ENCODE data around the gene ATP8B2. TPM values are rescaled to one million over a fixed set of nuclear protein-coding genes. Genes with fewer than 3 reads are reported as not detected.

ATP8B2 gene
- total RNA-seq, 1 experiment from 2014 or later, result 22.1 TPM

DNA sequence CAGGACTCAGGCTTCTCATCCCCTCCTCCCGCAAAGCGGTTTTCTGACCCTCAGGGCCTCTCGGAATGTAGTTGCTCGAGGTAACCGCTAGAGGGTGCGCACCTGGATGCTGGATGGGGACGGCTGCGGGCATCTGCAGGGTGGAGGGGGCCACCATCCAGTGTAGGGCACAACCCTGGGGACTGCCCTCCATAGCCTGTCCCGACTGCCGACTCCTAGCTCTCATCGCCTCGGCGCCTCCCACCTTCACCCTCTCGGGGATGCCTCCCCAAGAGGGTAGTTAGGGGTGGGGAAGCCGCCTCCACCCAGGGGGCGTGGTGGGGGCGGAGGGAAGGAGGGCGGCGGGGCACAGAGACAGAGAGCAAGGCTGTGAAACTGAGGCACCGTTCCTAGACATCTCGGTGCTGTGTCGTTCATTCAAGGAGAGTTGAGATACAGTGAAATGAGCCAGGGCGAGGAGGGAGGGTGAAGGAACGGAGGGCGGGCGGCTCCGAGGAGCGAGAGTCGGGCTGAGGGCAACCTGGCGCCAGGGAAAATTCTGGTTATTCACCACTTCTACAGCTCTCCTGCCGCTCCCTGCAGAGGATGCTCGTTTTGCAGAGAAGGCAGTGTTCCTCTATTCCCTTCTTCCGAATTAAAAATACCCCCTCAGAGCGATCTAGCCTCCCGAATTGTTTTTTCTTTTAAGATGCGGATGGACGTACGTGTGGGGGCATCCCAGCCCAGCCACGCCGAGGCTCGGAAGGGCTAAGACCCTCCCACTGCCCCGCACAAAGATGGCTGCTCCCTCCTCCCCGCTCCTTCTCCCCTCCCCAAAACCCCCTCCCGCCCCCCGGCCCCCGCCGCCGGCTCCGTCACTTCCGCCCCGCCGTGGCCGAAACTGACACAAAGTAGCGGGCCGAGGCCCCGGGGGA, at the start of gene ATP8B2 (continued):
- TF ChIP-seq CTCF (IDR thresholded peaks at IDR 0.05 in 2 of 3, conservative IDR thresholded peaks at IDR 0.05 in 1 of 3; ENCODE audit: borderline replicate concordance in 1 of 3, insufficient read depth in 1 of 3, low read depth in 2 of 3, low read length in 2 of 3) (peak; percentile 75 to 94 (median 93)), ZBTB33 (IDR thresholded peaks at IDR 0.05; ENCODE audit: extremely low read depth, insufficient replicate concordance, low read length) (no peak)
- TF ChIP-seq, protein P1, sequence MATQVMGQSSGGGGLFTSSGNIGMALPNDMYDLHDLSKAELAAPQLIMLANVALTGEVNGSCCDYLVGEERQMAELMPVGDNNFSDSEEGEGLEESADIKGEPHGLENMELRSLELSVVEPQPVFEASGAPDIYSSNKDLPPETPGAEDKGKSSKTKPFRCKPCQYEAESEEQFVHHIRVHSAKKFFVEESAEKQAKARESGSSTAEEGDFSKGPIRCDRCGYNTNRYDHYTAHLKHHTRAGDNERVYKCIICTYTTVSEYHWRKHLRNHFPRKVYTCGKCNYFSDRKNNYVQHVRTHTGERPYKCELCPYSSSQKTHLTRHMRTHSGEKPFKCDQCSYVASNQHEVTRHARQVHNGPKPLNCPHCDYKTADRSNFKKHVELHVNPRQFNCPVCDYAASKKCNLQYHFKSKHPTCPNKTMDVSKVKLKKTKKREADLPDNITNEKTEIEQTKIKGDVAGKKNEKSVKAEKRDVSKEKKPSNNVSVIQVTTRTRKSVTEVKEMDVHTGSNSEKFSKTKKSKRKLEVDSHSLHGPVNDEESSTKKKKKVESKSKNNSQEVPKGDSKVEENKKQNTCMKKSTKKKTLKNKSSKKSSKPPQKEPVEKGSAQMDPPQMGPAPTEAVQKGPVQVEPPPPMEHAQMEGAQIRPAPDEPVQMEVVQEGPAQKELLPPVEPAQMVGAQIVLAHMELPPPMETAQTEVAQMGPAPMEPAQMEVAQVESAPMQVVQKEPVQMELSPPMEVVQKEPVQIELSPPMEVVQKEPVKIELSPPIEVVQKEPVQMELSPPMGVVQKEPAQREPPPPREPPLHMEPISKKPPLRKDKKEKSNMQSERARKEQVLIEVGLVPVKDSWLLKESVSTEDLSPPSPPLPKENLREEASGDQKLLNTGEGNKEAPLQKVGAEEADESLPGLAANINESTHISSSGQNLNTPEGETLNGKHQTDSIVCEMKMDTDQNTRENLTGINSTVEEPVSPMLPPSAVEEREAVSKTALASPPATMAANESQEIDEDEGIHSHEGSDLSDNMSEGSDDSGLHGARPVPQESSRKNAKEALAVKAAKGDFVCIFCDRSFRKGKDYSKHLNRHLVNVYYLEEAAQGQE (IDR thresholded peaks at IDR 0.05; ENCODE audit: low read depth), result no peak
